ENCODE measurements around the gene SLC23A3. TPM values are rescaled to one million over a fixed set of nuclear protein-coding genes. Genes with fewer than 3 reads are reported as not detected.

Gene SLC23A3, protein sequence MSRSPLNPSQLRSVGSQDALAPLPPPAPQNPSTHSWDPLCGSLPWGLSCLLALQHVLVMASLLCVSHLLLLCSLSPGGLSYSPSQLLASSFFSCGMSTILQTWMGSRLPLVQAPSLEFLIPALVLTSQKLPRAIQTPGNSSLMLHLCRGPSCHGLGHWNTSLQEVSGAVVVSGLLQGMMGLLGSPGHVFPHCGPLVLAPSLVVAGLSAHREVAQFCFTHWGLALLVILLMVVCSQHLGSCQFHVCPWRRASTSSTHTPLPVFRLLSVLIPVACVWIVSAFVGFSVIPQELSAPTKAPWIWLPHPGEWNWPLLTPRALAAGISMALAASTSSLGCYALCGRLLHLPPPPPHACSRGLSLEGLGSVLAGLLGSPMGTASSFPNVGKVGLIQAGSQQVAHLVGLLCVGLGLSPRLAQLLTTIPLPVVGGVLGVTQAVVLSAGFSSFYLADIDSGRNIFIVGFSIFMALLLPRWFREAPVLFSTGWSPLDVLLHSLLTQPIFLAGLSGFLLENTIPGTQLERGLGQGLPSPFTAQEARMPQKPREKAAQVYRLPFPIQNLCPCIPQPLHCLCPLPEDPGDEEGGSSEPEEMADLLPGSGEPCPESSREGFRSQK
- 0.27 TPM for total RNA-seq

DNA sequence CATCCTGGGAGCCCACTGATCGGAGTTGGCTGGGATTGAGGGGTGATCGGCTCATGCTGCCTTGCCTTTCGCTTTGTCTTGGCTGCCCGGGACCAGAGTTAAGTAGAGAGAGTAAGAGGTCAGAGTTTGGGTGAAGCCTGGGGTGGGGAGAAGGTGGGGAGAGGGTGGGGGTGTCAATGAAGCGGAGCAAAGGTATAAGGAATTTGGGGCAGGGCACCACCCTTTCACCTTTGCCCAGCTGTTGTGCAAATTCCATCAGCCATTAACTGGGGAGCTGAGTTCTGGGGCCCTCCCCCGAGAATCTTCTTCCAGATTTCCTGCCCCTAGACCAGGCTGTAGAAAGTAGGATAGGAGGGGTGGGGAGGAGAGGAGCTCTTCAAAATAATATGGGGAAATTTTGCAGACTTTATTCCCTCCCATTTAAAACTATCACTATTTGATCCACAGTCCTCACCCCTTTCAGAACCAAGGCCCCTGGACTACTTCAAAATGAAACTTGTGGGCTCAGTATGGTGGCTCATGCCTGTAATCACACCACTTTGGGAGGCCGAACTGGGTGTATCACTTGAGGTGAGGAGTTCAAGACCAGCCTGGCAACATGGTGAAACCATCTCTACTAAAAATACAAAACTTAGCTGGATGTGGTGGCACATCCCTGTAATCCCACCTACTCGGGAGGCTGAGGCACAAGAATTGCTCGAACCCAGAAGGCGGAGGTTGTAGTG is at the start of gene SLC23A3:
TSS of gene SLC23A3 (minus strand) at position 100 of the 725 bp plus-strand sequence. CDS start at position 55, 45 bp downstream.
- no peak for DNase-seq (ENCODE audit: low read depth in 2 of 3, low spot score in 2 of 3)

DNA sequence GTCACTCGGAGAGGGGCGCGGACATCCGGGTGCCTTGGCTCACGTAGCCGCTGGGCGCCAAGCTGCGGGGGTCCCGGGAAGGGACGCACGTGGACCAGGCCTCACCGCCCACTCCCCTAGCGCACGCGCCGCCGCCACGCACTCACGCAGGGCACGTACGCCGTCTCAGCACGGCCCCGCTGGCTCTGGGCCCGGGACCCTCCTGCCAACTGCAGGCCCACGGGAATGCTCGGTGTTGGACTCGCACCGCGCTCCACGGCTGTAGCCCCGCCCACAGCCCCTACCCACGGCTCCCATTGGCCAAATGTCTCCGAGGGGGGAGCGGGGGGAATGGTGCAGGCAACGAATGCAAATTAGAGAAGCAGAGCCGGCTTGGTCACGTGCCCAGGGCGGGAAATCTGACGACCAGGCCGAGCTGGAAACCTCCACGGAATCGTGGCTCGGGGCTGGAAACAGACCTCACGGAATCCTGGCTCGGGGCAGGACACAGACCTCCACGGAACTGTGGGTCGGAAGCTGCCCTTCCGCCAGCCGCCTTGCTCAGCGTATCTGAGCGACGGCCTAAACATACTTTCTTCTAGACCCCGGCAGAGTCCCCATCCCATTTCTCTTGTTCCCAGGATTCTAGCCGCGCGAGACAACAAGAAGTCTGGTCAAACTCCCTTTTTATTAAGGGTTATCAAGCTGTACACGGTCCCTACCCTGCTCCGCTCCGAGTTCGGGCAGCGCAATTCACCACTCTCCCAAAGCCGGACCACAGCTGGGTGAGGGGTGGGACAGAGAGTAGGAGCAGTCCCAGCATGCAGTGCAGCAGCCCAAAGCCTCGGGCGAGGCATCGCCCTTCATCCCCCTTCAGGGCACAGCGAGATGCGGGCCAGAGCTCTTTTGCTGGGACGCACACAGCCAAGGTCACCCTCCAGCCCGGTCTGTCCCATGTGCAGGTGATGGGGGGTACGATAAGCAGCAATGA is 49.2 kb upstream of the SLC23A3 start, which contains the start of gene ABCB6:
TSS of gene ABCB6 (minus strand) at position 227 of the 970 bp plus-strand sequence. CDS start 285 bp downstream, outside the sequence.
- peak; percentile 59 to 91 (median 87) for DNase-seq (ENCODE audit: low read depth in 2 of 3, low spot score in 2 of 3)

DNA sequence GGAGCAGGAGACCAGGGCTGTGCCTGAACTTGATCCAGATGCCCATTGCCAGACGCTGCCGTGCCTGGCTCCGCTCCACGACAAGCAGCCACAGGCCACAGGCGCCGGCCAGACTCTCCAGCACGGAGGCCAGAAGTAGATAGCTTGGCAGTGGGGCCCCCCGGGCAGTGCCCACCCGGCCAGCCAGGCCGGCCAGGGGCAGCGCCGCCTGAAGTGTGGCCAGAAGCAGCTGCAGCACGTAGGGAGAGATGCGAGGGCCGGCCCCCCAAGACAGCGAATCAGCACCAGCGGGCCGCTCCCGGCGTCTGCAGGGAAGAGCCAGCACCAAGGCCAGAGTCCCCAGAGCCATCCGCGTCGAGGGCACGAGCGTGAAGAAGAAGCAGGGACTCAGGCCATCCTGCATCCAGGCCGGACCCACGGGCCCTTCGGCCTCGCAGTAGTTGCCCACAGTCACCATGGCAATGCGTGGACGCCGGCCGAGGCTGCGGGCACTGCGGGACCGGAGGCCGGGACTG is 48.4 kb upstream of the SLC23A3 start:
- peak in 2 of 3 donors; percentile 21 to 37 for DNase-seq (ENCODE audit: low read depth in 2 of 3, low spot score in 2 of 3)

DNA sequence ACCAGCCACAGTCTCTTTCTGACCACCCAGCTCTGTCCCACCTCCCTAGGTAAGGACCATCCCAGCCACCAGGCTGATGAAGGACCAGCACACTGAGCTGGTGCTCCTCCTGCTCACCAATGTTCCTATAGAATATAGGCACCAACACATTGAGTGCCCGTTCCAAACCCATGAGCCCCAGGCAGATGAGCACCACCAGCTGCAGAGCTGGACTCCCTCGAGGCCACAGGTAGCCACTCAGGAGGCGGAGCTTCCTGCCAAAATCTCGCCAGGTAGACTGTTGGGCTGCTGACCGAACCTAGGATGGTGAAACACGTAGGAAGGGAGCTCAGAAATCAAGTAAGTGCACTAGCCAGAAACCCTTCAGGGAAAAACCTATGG is 46.7 kb upstream of the SLC23A3 start:
- DNase-seq (ENCODE audit: low read depth in 2 of 3, low spot score in 2 of 3), result no peak

DNA sequence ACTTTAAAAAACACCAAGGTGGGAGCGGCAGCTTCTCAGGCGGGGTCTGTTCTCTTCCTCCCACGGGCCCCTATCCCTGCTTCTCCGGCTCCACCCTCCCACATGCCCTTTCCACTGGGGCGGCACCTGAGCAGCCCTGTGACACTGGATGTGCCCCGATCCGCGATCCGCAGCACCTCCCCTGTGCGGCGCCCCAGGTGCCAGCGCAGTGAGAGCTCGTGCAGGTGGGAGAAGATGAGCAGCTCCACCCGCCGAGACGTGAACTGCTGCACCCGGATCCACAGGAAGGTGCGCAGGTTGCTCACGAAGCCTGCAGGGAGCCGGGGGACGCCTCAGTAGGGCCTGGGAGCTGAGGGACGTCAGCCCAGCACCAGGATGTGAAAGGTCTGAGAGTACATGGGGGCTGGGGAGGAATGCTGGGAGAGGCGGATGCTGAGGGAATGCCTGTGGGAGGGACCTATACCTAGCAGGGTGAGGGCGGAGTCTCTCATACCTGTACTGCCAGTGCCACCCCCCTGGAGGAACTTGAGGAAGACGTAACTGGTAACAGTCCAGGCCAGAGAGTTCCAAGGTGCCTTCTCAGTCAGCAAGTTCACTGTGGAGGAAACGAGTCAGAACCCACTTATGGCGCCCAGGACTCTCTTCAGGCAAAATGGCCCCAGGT is 46.2 kb upstream of the SLC23A3 start:
- DNase-seq (ENCODE audit: low read depth in 2 of 3, low spot score in 2 of 3), result no peak

DNA sequence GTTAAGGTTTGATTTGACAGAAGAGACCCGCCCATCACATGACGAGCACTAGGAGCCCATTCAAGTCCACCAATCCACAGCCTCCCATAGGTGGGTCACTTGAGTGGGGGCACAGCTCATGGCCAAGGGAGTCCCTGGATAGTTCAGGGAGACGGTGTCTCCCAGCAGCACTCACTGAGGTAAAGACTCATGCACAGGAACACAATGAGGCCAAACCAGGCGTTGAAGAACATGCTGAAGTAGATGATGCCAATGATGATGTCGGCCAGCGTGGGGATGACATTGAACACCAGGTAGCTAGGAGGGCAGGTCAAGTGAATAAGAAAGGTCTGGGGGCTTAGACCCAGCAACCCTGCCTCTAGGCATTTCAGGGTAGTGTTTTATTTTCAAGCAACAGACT is 45.0 kb upstream of the SLC23A3 start:
- no peak for DNase-seq (ENCODE audit: low read depth in 2 of 3, low spot score in 2 of 3)

DNA sequence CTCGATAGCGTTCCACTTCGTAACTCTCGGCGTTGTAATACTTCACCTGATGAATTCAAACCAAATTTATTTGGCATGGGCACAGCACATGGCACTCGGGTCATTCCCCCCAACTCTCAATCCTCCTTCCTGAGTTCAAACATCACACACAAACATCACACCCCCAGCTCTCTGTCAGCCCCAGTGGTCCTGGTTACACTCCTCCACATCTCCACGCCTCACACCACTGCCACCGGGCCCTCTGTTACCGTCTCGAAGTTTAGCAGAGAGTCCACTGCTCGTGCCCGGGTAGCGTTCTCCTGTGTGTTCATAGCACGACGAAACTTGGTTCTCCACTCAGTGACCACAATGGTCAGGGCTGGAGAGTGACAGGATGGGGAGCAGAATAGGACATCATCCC is 44.3 kb upstream of the SLC23A3 start:
- no peak for DNase-seq (ENCODE audit: low read depth in 2 of 3, low spot score in 2 of 3)

DNA sequence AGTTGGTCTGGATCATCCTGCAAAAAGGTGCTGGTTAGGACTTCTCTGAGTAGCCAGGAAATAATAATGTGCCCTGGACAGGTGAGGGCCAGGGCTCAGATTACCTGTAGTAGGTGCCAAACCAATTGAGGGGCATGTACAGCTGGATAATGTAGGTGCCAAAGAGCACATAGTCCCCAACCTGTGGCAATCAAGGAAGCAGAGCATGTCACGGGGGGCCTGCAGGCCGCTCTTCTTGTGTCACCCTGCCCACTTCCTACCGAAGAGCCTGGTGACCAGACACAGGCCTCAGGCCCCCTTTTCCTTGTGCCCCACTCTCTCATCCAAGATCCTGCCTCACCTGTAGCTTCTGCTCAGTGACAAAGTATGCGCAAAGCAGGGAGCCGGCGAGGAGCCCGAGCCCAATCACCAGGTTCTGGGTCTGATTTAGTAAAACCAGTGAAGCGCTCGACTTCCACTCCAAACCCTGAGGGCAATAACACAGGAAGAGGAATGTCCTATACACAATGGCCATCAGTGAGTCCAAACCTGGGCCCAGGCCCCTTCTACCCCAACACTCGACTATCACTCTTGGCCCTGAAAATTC is 43.8 kb upstream of the SLC23A3 start:
- DNase-seq (ENCODE audit: low read depth in 2 of 3, low spot score in 2 of 3), result no peak

DNA sequence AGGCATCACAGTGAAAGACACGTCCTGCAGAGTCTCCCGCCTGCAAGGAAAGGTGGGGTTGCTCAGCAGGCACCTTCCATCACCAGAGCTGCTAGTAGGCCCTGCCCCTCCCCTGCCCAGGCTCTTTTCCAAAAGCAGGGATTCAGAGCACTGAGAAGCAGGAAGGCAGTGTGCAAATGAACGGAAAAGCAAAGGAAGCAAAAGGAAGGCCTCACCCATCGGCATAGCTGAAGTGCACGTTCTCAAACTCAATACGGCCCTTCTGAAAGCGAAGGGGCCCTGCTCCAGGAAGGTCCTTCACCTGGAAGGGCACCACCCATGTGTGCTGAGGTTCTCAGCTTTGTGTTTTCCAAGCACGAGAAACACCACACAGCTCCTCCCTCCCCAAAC is 43.2 kb upstream of the SLC23A3 start:
- no peak for DNase-seq (ENCODE audit: low read depth in 2 of 3, low spot score in 2 of 3)

DNA sequence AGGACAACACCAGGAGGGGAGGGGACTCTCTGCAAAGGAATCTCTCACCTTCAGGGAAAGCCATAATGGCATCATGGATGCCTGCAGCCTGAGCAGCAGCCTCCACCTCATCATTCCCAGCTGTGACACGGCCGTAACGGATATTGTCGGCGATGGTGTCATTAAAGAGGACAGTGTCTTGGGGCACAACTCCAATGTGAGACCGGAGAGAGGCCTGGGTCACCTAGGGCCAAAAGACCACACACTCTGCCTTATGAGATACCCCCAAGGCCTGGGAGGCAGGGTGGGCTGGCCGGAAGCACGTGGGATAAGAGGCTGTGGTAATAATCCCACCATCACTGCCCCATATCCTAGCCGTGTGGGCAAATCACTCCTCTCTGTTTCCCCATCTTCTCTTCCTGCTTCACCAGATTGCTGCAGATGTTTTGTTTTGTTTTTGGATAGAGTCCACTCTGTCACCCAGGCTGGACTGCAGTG is 41.1 kb upstream of the SLC23A3 start:
- DNase-seq (ENCODE audit: low read depth in 2 of 3, low spot score in 2 of 3), result no peak

DNA sequence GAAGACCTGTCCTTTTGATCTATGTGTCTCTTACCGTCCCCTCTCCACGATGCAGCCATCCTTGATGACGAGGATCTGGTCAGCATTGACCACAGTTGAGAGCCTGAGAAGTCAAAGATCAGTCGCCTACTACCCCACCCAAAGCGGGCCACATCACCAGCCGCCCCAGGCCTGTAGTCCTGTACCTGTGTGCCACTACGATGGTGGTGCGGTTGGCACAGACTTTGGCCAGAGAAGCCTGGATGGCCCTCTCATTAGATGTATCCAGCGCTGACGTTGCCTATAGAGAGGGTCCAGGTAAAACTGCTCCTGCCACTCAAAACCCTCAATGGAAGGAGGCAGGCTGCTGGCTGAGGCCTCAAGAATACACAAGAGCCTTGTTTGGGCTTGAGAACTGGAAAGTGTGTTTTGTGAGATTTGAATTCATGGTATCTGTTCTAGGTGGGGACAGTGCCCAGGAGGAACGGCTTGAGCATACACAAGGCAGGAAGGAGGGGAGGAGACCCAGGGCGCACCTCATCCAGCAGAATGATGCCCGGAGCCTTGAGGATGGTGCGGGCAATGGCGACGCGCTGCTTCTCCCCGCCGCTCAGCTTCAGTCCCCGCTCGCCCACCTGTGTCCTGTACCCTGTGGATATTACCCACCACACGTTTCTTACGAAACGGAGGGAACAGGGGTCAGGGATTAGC is 40.5 kb upstream of the SLC23A3 start:
- DNase-seq (ENCODE audit: low read depth in 2 of 3, low spot score in 2 of 3), result no peak

DNA sequence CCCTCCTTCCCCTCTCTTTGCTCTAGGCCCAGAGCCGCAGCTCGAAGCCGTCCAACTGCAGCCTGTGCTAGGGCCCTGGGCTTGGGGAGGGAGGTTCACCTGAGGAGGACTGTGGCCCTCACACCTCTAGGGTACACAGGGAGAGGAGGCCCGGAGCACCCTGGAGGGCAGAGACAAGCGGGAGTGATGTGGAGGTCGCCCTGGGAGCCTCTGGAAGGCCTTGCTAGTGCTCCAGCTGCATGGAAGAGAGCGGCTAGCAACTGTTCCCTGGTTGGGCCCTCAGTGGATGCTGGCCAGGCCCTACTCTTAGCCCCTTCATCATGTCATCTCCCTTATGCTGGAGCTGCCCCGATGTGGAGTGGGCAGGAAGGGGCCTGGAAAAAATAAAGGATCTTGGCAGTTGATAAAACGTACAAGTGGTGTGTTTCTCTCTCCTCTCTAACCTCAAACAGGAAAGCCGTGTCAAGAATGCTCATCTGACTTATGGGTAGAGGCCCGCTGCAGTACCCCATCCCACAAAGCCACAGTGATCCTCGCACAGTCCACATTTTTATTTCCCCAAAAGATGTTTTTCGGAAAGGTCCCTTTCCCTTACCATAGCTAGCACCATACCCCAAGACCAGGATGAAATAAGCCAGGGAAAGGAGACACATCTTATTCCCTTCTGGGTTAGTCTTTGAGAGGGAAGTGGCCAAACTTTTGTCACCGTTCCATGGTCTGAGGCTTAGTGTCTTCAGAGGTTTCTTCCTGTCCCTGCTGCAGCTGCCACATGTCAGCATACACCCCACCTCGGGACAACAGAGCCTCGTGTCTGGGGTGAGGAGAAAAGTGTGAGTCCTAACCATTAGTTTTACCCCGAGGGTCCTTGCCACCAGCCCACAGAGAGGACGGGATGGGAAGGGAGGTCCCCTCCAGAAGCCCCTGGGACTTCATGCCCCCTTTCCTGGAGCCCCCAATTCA is 39.7 kb upstream of the SLC23A3 start:
- DNase-seq (ENCODE audit: low read depth in 2 of 3, low spot score in 2 of 3), result peak in 1 of 3 donors; percentile 33

DNA sequence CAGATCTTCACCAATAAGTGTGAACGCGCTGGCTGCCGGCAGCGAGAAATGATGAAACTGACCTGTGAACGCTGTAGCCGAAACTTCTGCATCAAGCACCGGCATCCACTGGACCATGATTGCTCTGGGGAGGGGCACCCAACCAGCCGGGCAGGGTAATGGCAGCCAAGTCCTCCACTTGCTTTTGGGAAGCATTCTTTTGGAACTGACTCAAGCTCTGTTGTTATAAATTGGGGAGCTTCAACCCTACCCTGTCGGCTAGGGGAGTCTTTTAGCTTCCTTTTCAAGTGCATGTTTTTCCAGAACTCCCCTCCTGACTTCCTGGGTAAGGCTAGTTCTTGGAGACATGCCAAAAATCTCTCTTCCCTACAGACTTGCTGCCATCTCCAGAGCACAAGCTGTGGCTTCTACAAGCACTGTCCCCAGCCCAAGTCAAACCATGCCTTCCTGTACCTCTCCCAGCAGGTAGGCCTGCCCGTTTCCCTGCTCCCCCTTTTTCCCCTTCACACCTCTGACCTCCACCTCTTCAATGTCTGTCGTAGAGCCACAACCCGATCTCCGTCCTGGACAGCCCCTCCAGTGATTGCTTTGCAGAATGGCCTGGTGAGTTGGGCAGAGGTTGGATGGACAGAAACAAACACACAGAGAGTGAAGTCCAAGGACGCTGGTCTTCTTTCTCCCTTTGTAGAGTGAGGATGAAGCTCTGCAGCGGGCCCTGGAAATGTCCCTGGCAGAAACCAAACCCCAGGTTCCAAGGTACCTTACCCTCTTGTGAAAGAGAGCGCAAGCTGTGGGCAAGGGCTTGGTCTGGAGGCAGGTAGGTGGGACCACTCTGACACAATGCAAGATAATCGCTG is 38.3 kb upstream of the SLC23A3 start:
- no peak for DNase-seq (ENCODE audit: low read depth in 2 of 3, low spot score in 2 of 3)

DNA sequence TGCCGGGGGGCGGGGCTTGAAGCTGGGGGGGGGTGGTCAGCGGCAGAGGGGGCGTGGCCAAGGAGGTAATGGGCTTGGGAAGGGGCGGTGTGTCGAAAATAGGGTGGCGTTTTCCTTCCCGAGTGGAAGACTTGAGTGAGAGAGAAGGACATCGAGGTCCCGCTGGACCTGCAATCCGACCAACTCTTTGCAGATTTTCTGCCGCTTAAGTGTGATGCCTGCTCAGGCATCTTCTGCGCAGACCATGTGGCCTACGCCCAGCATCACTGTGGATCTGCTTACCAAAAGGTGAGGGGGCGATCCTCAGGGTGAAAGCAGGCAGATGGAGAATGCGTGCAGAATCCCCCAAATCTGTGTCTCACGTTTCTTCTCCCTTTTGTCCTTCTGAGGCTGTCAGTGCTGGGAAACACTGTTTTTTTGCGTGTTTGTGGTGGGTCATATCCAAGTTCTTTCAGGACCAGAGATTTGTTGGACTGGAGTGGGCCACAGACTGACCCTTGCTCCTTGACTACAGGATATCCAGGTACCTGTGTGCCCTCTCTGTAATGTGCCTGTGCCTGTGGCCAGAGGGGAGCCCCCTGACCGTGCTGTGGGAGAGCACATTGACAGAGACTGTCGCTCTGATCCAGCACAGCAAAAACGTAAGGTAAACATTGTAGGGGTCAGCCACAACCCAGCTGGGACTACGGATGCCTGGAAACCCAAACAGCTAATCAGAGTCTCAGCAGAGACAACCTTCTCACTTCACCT is 37.5 kb upstream of the SLC23A3 start:
- no peak for DNase-seq (ENCODE audit: low read depth in 2 of 3, low spot score in 2 of 3)

DNA sequence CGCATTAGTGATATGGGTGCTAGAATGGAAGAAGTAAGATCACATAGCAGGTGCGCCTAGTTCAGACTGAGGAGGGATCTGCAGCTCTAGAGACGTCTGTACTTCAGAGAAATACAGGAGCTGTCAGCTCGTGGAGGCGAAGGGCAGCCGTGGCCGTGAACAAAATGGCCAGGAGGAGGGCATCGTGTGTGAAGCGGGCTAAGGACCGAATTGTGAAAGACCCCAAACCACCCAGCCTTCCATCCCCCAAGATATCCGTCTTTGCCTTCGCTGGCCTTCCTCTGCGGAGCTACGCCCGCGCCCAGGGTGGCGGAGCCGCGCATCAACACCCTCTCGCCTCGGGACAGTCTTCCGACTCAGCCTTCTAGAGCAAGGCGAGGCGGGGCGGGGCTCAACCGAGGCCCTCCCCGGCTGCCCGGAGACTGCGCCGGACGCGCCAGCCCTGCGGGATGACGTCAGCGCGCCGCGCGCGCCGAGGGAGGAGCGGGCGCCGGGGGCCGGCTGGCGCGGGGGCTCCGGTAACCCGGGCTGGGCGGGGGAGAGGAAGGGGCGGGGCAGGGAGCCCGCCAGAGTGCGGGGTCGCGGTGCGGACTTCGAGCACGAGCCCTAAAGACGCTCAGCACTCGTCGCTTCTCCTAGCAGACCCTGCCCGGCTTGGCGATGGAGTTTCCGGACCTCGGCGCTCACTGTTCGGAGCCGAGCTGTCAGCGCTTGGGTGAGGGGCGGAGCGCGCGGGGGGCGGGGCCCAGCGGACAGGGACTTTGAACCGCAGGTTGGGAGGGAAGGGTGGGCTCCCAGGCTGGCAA is 36.7 kb upstream of the SLC23A3 start, which contains the start of gene ZFAND2B:
TSS of gene ZFAND2B (plus strand) at position 455 of the 806 bp plus-strand sequence. CDS start at position 661, 206 bp downstream.
- DNase-seq (ENCODE audit: low read depth in 2 of 3, low spot score in 2 of 3), result peak; percentile 96 to 97 (median 96)
